MM.1S (cell line): ENCODE data around the gene RFNG.

Experiments
- DNase-seq: peaks from one replicate; pipeline ENCODE4 v3.0.0-alpha.2; 2015
- H2AFZ ChIP-seq: fragments of 300-600 bp; sonication (generic); 2 replicates; pipeline ENCODE4 v1.6.0; 2016; ENCODE audit warnings: antibody characterized with exemption, low read length
- H3F3A ChIP-seq: fragments of 300-600 bp; sonication (generic); 2 replicates; pipeline ENCODE4 v1.6.1; 2016; ENCODE audit warnings: mild to moderate bottlenecking, antibody characterized with exemption, low read length, moderate library complexity, mixed read lengths; ENCODE audit not compliant: insufficient read depth
- H3K27ac ChIP-seq: fragments of 300-600 bp; sonication (generic); 2 replicates; pipeline ENCODE4 v1.5.1; 2016; ENCODE audit warnings: mild to moderate bottlenecking, low read length
- H3K27me3 ChIP-seq: fragments of 300-600 bp; sonication (generic); replicated peaks from 2 replicates; pipeline ENCODE4 v1.6.0; 2016; ENCODE audit warnings: low read length; ENCODE audit not compliant: insufficient read depth
- H3K36me3 ChIP-seq: fragments of 300-600 bp; sonication (generic); replicated peaks from 2 replicates; pipeline ENCODE4 v1.6.1; 2016; ENCODE audit warnings: mild to moderate bottlenecking, low read length, mixed read lengths; ENCODE audit not compliant: insufficient read depth
- H3K4me1 ChIP-seq: fragments of 300-600 bp; sonication (generic); 2 replicates; pipeline ENCODE4 v1.6.1; 2016; ENCODE audit warnings: low read length, mixed read lengths
- H3K4me2 ChIP-seq: fragments of 300-600 bp; sonication (generic); 2 replicates; pipeline ENCODE4 v1.6.0; 2016; ENCODE audit warnings: low read depth, low read length
- H3K4me3 ChIP-seq: fragments of 300-600 bp; sonication (generic); 2 replicates; pipeline ENCODE4 v1.5.1; 2016; ENCODE audit warnings: low read length, mixed read lengths
- H3K79me2 ChIP-seq: fragments of 300-600 bp; sonication (generic); 2 replicates; pipeline ENCODE4 v1.6.1; 2016; ENCODE audit warnings: mixed run types, low read length, mixed read lengths
- H3K9ac ChIP-seq: fragments of 300-600 bp; sonication (generic); 2 replicates; pipeline ENCODE4 v1.6.1; 2016; ENCODE audit warnings: low read length, mixed read lengths
- H3K9me2 ChIP-seq: fragments of 300-600 bp; sonication (generic); replicated peaks from 2 replicates; pipeline ENCODE4 v1.6.1; 2016; ENCODE audit warnings: mild to moderate bottlenecking, low read length, mixed read lengths; ENCODE audit not compliant: insufficient read depth
- H3K9me3 ChIP-seq: fragments of 300-600 bp; sonication (generic); replicated peaks from 2 replicates; pipeline ENCODE4 v1.6.1; 2016; ENCODE audit warnings: mild to moderate bottlenecking, low read length, mixed read lengths; ENCODE audit not compliant: insufficient read depth
- H4K20me1 ChIP-seq: fragments of 300-600 bp; sonication (generic); 2 replicates; pipeline ENCODE4 v1.6.1; 2016; ENCODE audit warnings: mild to moderate bottlenecking, low read length, moderate library complexity, mixed read lengths; ENCODE audit not compliant: insufficient read depth
- CTCF ChIP-seq: fragments of 300-600 bp; sonication (generic); IDR thresholded peaks from 2 replicates; pipeline ENCODE4 v1.5.1; 2016; ENCODE audit warnings: antibody characterized with exemption, low read length, mixed read lengths
- EZH2 ChIP-seq: fragments of 300-600 bp; sonication (generic); optimal IDR thresholded peaks from 2 replicates; pipeline ENCODE3; 2017; ENCODE audit warnings: low read depth, mild to moderate bottlenecking, antibody characterized with exemption, low read length, mixed read lengths
- EZH2phosphoT487 ChIP-seq: fragments of 300-600 bp; sonication (generic); IDR thresholded peaks from 2 replicates; pipeline ENCODE4 v1.6.1; 2018; ENCODE audit warnings: antibody characterized with exemption, low read length

RFNG gene

GRCh38 chr17:82064433-82065192, 13.0 kb upstream of the RFNG start:
- Histone ChIP-seq H3K36me3 (0 out of 2 replicates have a peak, but pooled peaks cover 4% of the 10 kb centered on the region), H3F3A (peaks cover 15% of the 10 kb centered on the region), H3K27me3 (no peaks in the 10 kb centered on the region), H3K9ac (peak overlapping the region; percentile 93), H4K20me1 (peaks cover 3% of the 10 kb centered on the region; the same call in 1 of the 2 replicates), H3K27ac (peak overlapping the region; percentile 70; the same call in 1 of the 2 replicates), H3K4me1 (peaks cover 12% of the 10 kb centered on the region), H3K79me2 (peaks cover 30% of the 10 kb centered on the region), H3K9me2 (no peaks in the 10 kb centered on the region), H3K4me3 (peak overlapping the region; percentile 96), H3K9me3 (no peaks in the 10 kb centered on the region), H2AFZ (peak overlapping the region; percentile 46), H3K4me2 (peak overlapping the region; percentile 99)
- TF ChIP-seq CTCF, result no peak
- no peak for TF ChIP-seq EZH2
- no peak for TF ChIP-seq EZH2phosphoT487
- peak; percentile 81 for DNase-seq

GRCh38 chr17:82063424-82064415, 12.1 kb upstream of the RFNG start:
- Histone ChIP-seq H3K79me2 (peaks cover 30% of the 10 kb centered on the region), H3K36me3 (0 out of 2 replicates have a peak, but pooled peaks cover 4% of the 10 kb centered on the region), H3K4me1 (peaks cover 12% of the 10 kb centered on the region), H2AFZ (no peak overlapping the region), H3K9me3 (no peaks in the 10 kb centered on the region), H3K27ac (peak overlapping the region; percentile 70; the same call in 1 of the 2 replicates), H3K9ac (peak overlapping the region; percentile 93; the same call in 1 of the 2 replicates), H3K27me3 (no peaks in the 10 kb centered on the region), H3F3A (peaks cover 15% of the 10 kb centered on the region), H3K9me2 (no peaks in the 10 kb centered on the region), H4K20me1 (peaks cover 3% of the 10 kb centered on the region; the same call in 1 of the 2 replicates), H3K4me3 (peak overlapping the region; percentile 96; the same call in 1 of the 2 replicates), H3K4me2 (peak overlapping the region; percentile 99)
- TF ChIP-seq EZH2phosphoT487 (no peak), EZH2 (no peak), CTCF (no peak)
- no peak for DNase-seq

GRCh38 chr17:82062984-82063368, 11.4 kb upstream of the RFNG start:
- 0 out of 2 replicates have a peak, but pooled peaks cover 4% of the 10 kb centered on the region for H3K36me3 ChIP-seq
- no peak for TF ChIP-seq EZH2phosphoT487
- TF ChIP-seq CTCF, result no peak
- TF ChIP-seq EZH2, result no peak
- no peak overlapping the region for H2AFZ ChIP-seq
- no peak overlapping the region for H3K4me2 ChIP-seq
- peaks cover 12% of the 10 kb centered on the region for H3K4me1 ChIP-seq
- H4K20me1 ChIP-seq, result peaks cover 3% of the 10 kb centered on the region; the same call in 1 of the 2 replicates
- H3K27ac ChIP-seq, result no peak overlapping the region
- no peak overlapping the region for H3K9ac ChIP-seq
- peaks cover 15% of the 10 kb centered on the region for H3F3A ChIP-seq
- peaks cover 30% of the 10 kb centered on the region for H3K79me2 ChIP-seq
- H3K9me3 ChIP-seq, result no peaks in the 10 kb centered on the region
- H3K27me3 ChIP-seq, result no peaks in the 10 kb centered on the region
- H3K4me3 ChIP-seq, result no peak overlapping the region
- H3K9me2 ChIP-seq, result no peaks in the 10 kb centered on the region
- no peak for DNase-seq
